ENCODE results near the gene ZDHHC5. TPM values are rescaled to one million over a fixed set of nuclear protein-coding genes. Genes with fewer than 3 reads are reported as not detected.

Gene ZDHHC5, protein sequence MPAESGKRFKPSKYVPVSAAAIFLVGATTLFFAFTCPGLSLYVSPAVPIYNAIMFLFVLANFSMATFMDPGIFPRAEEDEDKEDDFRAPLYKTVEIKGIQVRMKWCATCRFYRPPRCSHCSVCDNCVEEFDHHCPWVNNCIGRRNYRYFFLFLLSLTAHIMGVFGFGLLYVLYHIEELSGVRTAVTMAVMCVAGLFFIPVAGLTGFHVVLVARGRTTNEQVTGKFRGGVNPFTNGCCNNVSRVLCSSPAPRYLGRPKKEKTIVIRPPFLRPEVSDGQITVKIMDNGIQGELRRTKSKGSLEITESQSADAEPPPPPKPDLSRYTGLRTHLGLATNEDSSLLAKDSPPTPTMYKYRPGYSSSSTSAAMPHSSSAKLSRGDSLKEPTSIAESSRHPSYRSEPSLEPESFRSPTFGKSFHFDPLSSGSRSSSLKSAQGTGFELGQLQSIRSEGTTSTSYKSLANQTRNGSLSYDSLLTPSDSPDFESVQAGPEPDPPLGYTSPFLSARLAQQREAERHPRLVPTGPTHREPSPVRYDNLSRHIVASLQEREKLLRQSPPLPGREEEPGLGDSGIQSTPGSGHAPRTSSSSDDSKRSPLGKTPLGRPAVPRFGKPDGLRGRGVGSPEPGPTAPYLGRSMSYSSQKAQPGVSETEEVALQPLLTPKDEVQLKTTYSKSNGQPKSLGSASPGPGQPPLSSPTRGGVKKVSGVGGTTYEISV
- 34.0 and 44.5 TPM in 2 replicates for total RNA-seq (2014; rRNA removed; shearing (Covaris generic))

DNA sequence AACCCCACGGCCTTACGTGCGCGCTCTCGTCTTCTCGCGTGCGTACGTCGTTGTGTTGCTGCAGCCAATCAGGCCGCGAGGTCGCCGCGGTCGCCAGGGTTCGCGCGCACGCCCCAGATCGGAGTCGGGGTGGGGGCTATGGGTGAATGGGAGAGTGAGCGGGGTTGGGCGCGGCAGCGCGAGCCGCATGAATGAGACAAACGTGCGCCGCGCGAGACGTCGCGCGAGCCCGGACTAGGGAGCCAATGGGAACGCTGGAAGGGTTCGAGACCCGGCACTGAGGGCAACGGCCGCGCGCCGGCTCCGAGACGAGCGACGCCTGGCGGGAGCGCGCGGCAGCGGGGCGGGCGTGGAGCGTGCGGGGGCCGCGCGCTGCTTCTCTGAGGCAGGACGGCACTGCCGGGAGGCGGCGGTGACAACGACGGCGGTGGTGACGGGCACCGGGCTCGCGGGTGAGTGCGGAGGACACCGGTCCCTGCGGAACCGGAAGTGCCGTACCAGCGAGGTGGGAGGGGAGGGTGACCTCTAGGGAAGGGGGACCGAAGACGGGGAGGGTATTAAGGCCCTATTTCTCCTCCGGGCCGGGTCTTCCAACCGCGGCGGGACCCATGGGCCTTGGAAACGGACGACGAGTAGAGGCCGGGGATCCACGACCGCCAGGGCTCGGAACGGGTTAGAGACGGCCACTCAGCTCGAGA is at the start of gene ZDHHC5:
ZDHHC5 (plus strand) TSS at position 379 of the 698 bp plus-strand sequence. CDS start 4,977 bp downstream, outside the sequence.

DNA sequence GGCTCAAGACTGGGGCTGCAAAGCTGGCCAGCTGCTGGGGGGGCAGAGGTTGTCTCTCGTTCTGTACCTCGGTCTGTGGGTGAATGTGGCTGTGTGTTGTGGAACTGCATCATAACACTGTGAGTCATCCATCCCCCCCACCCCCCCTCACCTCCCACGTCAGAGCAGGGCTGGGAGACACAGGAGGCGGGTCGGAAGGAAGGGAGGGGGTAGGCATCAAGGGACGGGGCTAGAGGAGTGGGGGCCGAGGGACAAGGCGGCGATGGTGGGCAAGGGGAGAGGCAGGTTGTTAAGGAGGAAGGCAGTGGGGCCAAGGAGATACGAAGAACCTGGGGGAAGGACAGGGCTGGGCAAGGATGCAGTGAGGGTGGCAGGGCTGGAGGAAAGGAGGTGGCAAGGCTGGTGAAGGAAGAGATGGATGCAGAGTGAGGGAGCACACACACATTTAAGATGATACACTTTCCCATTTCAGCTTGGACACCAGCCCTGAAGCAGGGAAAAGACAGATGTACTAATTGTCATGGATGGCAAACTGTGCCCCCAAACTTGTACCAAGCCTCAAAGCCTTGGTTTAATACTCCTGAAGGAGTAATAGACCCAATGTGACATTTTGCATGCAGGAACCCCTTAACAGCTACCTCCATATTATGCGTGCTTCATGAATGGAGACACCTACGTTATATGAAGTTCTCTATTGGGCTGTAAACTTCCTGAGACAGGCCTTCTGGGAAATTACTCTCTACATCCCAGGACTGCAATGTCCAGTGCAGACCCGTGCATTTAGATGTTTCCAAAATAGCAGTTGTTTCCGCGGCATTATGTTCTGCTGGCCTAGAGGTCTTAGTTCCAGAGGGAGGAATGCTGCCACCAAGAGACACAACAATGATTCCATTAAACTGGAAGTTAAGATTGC is 17.8 kb upstream of the ZDHHC5 start, which contains the start of gene YPEL4:
YPEL4 (minus strand) TSS at position 87 of the 913 bp plus-strand sequence. CDS start 2,805 bp downstream, outside the sequence.

DNA sequence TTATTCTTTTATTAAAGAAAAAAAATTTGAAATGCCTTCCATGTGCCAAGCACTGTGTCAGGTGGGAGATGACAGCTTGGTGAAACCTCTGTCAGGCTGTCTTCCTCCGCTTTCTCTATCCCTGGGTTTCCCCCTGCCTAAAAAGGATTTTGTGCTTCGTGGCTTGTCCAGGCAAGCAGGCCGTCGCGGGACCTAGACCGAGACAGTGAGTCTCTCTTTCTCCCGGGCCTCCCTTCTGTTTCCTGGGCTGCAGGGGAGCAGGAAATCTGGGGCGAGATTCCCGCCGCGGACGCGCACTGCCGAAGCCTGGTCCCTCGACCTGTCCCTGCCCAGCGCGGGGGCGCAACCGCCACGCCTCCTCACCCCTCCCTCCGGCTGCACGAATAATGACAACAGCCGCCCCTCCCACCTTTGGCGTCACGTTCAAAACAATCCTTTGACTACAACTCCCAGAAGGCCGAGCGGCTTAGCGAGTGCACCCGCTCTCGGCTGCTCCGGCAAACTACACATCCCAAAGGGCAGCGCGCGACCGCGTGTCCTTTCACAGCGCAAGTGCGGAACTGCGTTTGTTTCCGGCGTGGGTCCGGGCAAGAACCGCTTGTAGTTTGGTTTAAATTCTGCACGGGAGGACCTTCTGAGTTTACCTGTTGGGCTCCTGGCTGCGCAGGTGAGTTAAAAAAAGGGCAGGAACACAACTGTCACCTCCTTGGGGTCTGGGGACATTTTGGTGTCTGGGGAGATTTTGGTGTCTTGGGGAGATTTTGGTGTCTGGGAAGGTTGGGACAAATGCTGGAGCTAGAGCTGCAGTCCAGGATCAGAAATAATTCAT is 10.5 kb upstream of the ZDHHC5 start, which contains the start of gene CLP1:
CLP1 (plus strand) TSS at position 569 of the 829 bp plus-strand sequence. CDS start 1,715 bp downstream, outside the sequence.

DNA sequence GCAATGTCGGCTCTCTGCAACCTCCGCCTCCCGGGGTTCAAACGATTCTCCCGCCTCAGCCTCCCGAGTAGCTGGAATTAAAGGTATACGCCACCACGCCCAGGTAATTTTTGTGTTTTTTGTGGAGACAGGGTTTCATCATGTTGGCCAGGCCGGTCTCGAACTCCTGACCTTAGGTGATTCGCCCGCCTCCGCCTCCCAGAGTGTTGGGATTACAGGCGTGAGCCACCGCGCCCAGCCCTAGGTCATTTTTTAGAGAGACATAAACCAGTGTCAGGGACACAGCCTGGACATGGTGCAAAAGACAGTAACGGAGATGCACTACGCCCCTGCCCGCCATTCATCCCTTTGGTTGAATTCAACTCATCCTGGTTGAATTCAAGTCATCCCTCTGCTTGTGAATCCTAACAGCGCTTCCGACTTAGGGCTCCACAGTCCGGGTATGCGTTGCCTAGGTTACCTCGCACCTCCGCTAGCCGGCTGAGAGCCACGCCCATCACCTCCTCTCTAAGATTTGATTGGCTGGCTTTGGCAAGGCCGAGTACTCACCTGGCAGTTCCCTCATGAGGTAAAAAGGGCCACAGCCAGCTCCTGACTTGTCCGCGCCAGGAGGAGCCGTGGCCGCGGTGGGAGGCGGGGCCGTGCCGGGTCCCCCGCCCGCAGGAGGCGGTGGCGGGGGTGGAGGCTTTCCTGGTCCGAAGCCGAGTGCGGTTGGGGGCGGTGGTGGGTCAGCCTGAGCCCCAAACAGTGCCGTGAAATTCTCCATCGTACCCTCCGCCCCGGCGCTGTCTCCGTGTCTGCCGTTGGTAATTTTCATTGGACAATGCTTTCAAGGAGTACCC is 43.7 kb downstream of the ZDHHC5 start, which contains the start of gene MED19:
MED19 (minus strand) TSS at position 802 of the 842 bp plus-strand sequence; CDS start at position 766, 36 bp downstream.

DNA sequence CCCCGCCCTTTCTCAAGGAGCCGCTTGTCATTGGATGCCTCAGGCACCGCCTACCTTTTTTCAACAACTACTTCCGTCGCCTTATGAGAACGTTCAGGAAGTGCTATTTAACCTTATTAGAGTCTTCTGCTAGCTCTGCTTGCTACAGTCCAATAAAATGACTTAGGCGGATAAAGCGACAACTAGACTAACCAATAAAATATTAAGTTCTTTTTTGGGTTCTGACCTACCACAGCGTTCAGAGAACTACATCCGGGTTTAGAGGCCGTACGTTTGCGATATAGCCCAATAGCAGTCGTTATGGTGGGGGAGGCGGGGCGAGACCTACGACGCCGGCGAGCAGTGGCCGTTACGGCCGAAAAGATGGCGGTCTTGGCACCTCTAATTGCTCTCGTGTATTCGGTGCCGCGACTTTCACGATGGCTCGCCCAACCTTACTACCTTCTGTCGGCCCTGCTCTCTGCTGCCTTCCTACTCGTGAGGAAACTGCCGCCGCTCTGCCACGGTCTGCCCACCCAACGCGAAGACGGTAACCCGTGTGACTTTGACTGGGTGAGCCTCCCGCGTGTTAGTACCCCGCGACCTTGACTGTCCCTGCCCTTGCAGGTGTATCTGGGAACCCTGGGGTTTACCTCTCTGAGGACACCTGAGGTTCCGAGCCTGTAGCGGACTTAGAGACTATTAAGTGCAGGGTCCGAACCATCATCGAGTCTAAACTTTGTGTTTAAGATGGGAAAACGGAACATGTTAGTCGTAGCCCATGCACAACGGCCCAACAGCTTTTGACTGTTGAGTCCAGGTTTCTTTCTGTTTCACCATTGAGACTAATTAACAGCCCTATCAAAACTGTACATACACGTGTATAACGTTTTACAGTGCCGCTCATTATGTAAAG is 44.6 kb downstream of the ZDHHC5 start, which contains the start of gene TMX2:
TMX2 (plus strand) TSS at position 338 of the 895 bp plus-strand sequence; CDS start at position 364, 26 bp downstream.

DNA sequence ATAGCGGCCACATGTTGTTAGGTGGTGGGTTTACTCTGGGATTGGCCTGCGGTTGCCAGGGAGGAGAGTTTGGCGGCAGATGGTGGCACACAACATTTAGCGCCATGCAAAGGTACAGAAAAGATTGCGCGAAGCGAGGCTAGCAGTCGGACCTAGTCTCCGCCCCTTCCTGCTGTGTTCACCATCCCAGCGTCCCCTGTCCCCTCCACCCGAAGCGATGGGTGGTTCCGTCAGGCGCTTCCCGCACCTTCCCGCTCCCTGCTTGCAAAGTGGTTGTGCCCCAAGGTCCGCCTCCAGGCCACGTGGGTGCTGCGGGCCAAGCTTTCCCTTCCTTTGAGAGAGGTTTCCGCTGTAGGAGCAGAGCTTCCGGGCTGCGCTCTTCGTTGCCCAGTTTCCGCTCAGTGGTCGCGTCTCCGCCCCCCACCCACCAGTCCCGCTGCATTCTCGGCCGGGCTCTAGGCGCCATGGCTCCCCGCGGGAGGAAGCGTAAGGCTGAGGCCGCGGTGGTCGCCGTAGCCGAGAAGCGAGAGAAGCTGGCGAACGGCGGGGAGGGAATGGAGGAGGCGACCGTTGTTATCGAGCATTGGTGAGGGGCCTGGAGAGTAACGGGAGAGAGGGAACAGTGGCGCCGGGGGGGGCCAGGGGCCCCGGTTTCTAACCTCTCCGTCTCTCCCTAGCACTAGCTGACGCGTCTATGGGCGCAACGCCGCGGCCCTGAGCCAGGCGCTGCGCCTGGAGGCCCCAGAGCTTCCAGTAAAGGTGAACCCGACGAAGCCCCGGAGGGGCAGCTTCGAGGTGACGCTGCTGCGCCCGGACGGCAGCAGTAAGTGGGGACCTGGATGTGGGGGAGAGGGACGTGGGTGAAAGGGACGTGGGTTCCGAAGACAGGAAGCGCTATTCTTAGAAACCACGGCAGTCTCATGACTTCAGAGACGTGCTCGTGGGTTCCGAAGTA is 73.5 kb downstream of the ZDHHC5 start, which contains the start of gene SELENOH:
SELENOH (plus strand) TSS at position 360 of the 955 bp plus-strand sequence; CDS start at position 465, 105 bp downstream.

Small RNA genes lying within 50 kb of the gene (small RNA-seq; reads per million reads assigned to genes)
- 17.9 reads per million, percentile 92 among the genes with 10 or more reads in this experiment for gene MIR130A
- gene TMX2-CTNND1: not detected

Other genes starting within 250 kb of the ZDHHC5 start
- 110 and 116 TPM in 2 replicates for gene SLC43A3, start 241.0 kb upstream of the ZDHHC5 start, total RNA-seq (2014; rRNA removed; shearing (Covaris generic))
- 1.2 and 2.3 TPM in 2 replicates for gene RTN4RL2, start 207.6 kb upstream of the ZDHHC5 start, total RNA-seq (2014; rRNA removed; shearing (Covaris generic))
- 15.6 and 17.5 TPM in 2 replicates for gene SLC43A1, start 152.4 kb upstream of the ZDHHC5 start, total RNA-seq (2014; rRNA removed; shearing (Covaris generic))
- 144 and 159 TPM in 2 replicates for gene TIMM10, start 137.4 kb upstream of the ZDHHC5 start, total RNA-seq (2014; rRNA removed; shearing (Covaris generic))
- gene SMTNL1, start 130.5 kb upstream of the ZDHHC5 start, total RNA-seq (2014; rRNA removed; shearing (Covaris generic)): not detected in 2 replicates
- 48.8 and 52.1 TPM in 2 replicates for gene UBE2L6, start 100.4 kb upstream of the ZDHHC5 start, total RNA-seq (2014; rRNA removed; shearing (Covaris generic))
- gene SERPING1, start 70.4 kb upstream of the ZDHHC5 start, total RNA-seq (2014; rRNA removed; shearing (Covaris generic)): 0.42 TPM in 1 of 2 replicates, not detected in the other
- gene YPEL4, start 18.2 kb upstream of the ZDHHC5 start, total RNA-seq (2014; rRNA removed; shearing (Covaris generic)): 2.0 and 2.4 TPM in 2 replicates
- 21.2 and 23.4 TPM in 2 replicates for gene CLP1, start 10.4 kb upstream of the ZDHHC5 start, total RNA-seq (2014; rRNA removed; shearing (Covaris generic))
- gene MED19, start 44.1 kb downstream of the ZDHHC5 start, total RNA-seq (2014; rRNA removed; shearing (Covaris generic)): 28.5 and 33.3 TPM in 2 replicates
- 130 and 134 TPM in 2 replicates for gene TMX2, start 44.5 kb downstream of the ZDHHC5 start, total RNA-seq (2014; rRNA removed; shearing (Covaris generic))
- 363 and 391 TPM in 2 replicates for gene SELENOH, start 73.4 kb downstream of the ZDHHC5 start, total RNA-seq (2014; rRNA removed; shearing (Covaris generic))
- 0.04 and 0.13 TPM in 2 replicates for gene BTBD18, start 83.7 kb downstream of the ZDHHC5 start, total RNA-seq (2014; rRNA removed; shearing (Covaris generic))
- gene CTNND1, start 93.7 kb downstream of the ZDHHC5 start, total RNA-seq (2014; rRNA removed; shearing (Covaris generic)): 98.3 and 102 TPM in 2 replicates

Data from A375 (cell line).